ENCODE measurements around the gene LDAF1. TPM values are rescaled to one million over a fixed set of nuclear protein-coding genes. Genes with fewer than 3 reads are reported as not detected.

The LDAF1 gene
- total and polyA plus RNA-seq, 9 donors = 33.5 to 89.5 (median 71.7) TPM

- H3K4me3 ChIP-seq = no peak overlapping the region
- no peak for TF ChIP-seq EP300 (IDR thresholded peaks at IDR 0.05)
- TF ChIP-seq POLR2A (IDR thresholded peaks at IDR 0.05) = no peak
- no peak for TF ChIP-seq CTCF (IDR thresholded peaks at IDR 0.05)
- intact Hi-C loops (cut with DNase I) = no loop called here
- no peak for DNase-seq
- H3K4me1 ChIP-seq (ENCODE audit: insufficient read depth) = no peaks in the 10 kb centered on the region
- no peaks in the 10 kb centered on the region for H3K27me3 ChIP-seq
- WGBS, 3 donors = 53 to 74% (median 59%) methylated on average over 2 of the region's 2 CpGs
- H3K36me3 ChIP-seq = no peaks in the 10 kb centered on the region
- H3K27ac ChIP-seq = no peak overlapping the region
- no peaks in the 10 kb centered on the region for H3K9me3 ChIP-seq
Observed at GRCh38 chr16:21120976-21121520, 37.4 kb upstream of the LDAF1 start.

GRCh38 chr16:21125191-21125590, 33.3 kb upstream of the LDAF1 start:
- Histone ChIP-seq H3K36me3 (no peaks in the 10 kb centered on the region), H3K27me3 (no peaks in the 10 kb centered on the region), H3K4me3 (no peak overlapping the region), H3K27ac (no peak overlapping the region), H3K9me3 (no peaks in the 10 kb centered on the region), H3K4me1 (ENCODE audit: insufficient read depth) (no peaks in the 10 kb centered on the region)
- intact Hi-C loops (cut with DNase I) = no loop called here
- TF ChIP-seq POLR2A (IDR thresholded peaks at IDR 0.05) (no peak), EP300 (IDR thresholded peaks at IDR 0.05) (no peak), CTCF (IDR thresholded peaks at IDR 0.05) (no peak)
- no peak for DNase-seq
- 85 to 93% (median 89%) methylated on average over 7 of the region's 7 CpGs for WGBS, 3 donors

- H3K27ac ChIP-seq = no peak overlapping the region
- intact Hi-C loops (cut with DNase I) = no loop called here
- H3K27me3 ChIP-seq = no peaks in the 10 kb centered on the region
- 59 to 68% (median 65%) methylated on average over 7 of the region's 7 CpGs for WGBS, 3 donors
- no peak for TF ChIP-seq POLR2A (IDR thresholded peaks at IDR 0.05)
- TF ChIP-seq CTCF (IDR thresholded peaks at IDR 0.05) = no peak
- TF ChIP-seq EP300 (IDR thresholded peaks at IDR 0.05) = no peak
- H3K9me3 ChIP-seq = no peaks in the 10 kb centered on the region
- no peak for DNase-seq
- no peaks in the 10 kb centered on the region for H3K36me3 ChIP-seq
- no peaks in the 10 kb centered on the region for H3K4me1 ChIP-seq (ENCODE audit: insufficient read depth)
- no peak overlapping the region for H3K4me3 ChIP-seq
Observed at GRCh38 chr16:21126518-21126917, 32.0 kb upstream of the LDAF1 start.

- no peak for DNase-seq
- Histone ChIP-seq H3K9me3 (no peaks in the 10 kb centered on the region), H3K27me3 (no peaks in the 10 kb centered on the region), H3K36me3 (no peaks in the 10 kb centered on the region), H3K27ac (no peak overlapping the region), H3K4me1 (ENCODE audit: insufficient read depth) (no peaks in the 10 kb centered on the region), H3K4me3 (no peak overlapping the region)
- intact Hi-C loops (cut with DNase I) = no loop called here
- WGBS, 3 donors = 76 to 93% (median 82%) methylated on average over 6 of the region's 6 CpGs
- no peak for TF ChIP-seq POLR2A (IDR thresholded peaks at IDR 0.05)
- TF ChIP-seq CTCF (IDR thresholded peaks at IDR 0.05) = no peak
- TF ChIP-seq EP300 (IDR thresholded peaks at IDR 0.05) = no peak
Observed at GRCh38 chr16:21128991-21129390, 29.5 kb upstream of the LDAF1 start.
